Stimulated activated naive CD8-positive, alpha-beta T cell treated with anti-CD3 and anti-CD28 coated beads, Interleukin-15, amount 100 ng/mL, for 72 hours (primary cell): Measurements from ENCODE around the gene TM7SF3.
A peak's percentile ranks its signal among the peaks of the same experiment; 100 is the strongest.

Experiments used
- ATAC-seq: fragments of 150-1000 bp; cut with Tn5 transposase; 2 replicates; pipeline ENCODE4 v1.10.0; 2021; ENCODE audit warnings: mild to moderate bottlenecking, moderate library complexity
- DNase-seq, 2 donors: peaks; one replicate each; pipeline ENCODE4 v3.0.0; 2021 to 2022
- H3K27ac Mint-ChIP-seq, 2 donors: one replicate each; pipeline ENCODE4 v1.8.0; 2022; ENCODE audit warnings: mild to moderate bottlenecking in 2 of 2, mixed read lengths in 2 of 2, moderate library complexity in 2 of 2
- H3K27me3 Mint-ChIP-seq: one replicate; pipeline ENCODE4 v1.8.0; 2022; ENCODE audit warnings: mixed read lengths
- H3K4me1 Mint-ChIP-seq: one replicate; pipeline ENCODE4 v1.8.0; 2022; ENCODE audit warnings: mild to moderate bottlenecking, mixed read lengths
- H3K4me3 Mint-ChIP-seq, 2 donors: one replicate each; pipeline ENCODE4 v1.8.0; 2022; ENCODE audit warnings: mild to moderate bottlenecking in 2 of 2, mixed read lengths in 2 of 2, moderate library complexity in 1 of 2
- H3K9me3 Mint-ChIP-seq, 2 donors: one replicate each; pipeline ENCODE4 v1.8.0; 2022; ENCODE audit warnings: mixed read lengths in 2 of 2

The TM7SF3 gene

DNA sequence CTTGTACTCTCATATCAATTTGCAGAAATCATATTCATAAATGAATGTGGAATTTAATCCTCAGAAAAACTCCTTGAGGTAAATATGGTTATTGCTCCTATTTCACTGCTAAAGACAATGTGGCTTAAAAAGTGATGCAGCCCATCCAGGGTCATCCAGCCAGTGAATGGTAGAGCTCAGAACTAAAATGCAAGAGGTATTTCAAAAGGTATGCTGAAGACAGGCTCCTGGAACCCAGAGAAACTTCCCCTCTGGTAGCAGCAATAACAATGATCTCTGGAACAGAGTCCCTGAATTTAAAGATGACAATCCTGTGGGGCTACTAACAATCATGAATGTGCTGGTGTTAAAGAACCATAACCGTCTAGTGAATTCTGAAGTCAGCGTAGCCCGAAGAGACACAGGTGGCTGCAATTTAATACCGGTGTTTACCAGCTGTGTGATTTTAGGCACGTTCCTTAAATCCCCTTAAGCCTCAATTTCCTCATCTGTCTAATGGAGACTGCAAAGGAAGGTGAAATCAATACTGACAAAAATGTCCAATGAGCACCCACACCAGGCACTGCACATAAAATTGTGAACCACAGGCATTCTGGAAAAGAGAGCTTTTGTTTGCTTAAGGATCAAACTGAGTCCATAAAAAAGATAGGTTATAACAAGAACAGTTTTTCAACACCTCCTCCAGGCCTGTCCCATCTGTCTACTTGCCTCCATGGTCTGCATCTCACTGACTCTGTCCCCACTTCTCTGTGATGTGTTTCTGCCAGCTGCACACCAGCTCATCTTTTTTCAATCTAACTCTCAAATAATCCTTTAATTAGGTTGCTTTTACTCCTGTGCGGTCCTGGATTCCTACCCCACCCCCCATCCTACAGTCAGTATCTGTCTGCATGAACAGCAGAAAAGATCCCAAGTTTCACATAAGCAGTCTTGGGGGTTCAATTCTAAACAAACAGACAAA, 10.5 kb downstream of the TM7SF3 start:
- Mint-ChIP-seq H3K27ac (peak overlapping the region in 1 of 2 donors; percentile 7), H3K4me1 (peaks cover 33% of the 10 kb centered on the region), H3K4me3 (no peak overlapping the region), H3K27me3 (no peaks in the 10 kb centered on the region), H3K9me3 (no peaks in the 10 kb centered on the region)
- ATAC-seq = no peak
- no peak for DNase-seq

DNA sequence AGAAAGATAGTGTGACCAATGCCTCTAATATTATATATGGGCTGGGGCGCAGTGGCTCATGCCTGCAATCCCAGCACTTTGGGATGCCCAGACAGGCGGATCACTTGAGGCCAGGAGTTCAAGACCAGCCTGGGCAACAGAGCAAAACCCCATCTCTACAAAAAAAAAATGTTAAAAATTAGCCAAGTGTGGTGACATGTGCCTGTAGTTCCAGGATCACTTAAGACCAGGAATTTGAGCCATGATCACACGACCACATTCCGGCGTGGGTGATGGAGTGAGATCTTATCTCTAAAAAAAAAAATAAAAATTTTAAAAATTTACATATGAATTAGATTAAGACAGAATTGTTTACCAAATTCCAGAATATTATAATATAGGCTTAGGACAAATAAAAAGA, 12.0 kb downstream of the TM7SF3 start:
- H3K27ac Mint-ChIP-seq = no peak overlapping the region
- DNase-seq (no peak), ATAC-seq (no peak)
- H3K27me3 Mint-ChIP-seq = no peaks in the 10 kb centered on the region
- peaks cover 22% of the 10 kb centered on the region for H3K4me1 Mint-ChIP-seq
- H3K9me3 Mint-ChIP-seq = no peaks in the 10 kb centered on the region
- H3K4me3 Mint-ChIP-seq = no peak overlapping the region

DNA sequence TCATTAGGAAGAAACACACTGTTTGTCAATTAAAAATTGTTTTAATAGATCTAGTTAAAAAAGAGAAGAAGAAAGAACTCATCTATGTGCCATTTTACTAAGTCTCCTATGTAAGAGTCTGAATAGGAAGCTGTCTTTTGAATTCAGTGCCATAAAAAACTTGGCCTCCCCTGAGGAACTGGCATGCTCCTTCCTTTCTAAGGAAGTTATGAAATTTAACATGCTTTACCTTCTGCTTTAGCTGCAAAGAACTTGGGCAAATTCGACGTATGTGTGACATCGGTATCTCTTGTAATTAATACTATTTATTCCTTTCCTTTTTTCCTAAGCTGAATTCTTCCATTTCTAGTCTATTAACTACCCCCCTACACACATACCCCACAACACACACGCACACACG, 12.5 kb downstream of the TM7SF3 start:
- Mint-ChIP-seq H3K4me1 (peaks cover 22% of the 10 kb centered on the region), H3K27ac (no peak overlapping the region), H3K27me3 (no peaks in the 10 kb centered on the region), H3K4me3 (no peak overlapping the region), H3K9me3 (no peaks in the 10 kb centered on the region)
- DNase-seq (no peak), ATAC-seq (no peak)

DNA sequence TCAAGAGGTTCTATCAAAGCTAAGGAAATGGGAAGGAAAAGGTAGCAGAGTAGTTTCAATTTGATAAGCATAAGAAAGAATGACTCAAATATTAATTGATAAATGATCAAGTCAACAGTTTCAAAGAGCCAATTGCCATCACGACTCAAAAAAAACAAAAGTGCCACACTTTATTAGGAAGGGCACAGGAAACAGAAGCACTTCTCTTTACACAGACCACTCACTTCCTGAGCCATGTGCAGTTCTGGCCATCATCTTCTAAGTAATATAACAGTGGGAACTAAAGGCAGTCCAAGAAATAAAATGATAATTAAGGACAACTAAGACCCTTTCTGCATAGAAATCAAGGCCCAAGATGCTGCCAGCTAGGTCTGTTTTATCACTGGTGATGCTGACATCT, 13.2 kb downstream of the TM7SF3 start:
- ATAC-seq = no peak
- peaks cover 22% of the 10 kb centered on the region for H3K4me1 Mint-ChIP-seq
- H3K27ac Mint-ChIP-seq = no peak overlapping the region
- no peaks in the 10 kb centered on the region for H3K27me3 Mint-ChIP-seq
- no peak overlapping the region for H3K4me3 Mint-ChIP-seq
- H3K9me3 Mint-ChIP-seq = no peaks in the 10 kb centered on the region
- no peak for DNase-seq

DNA sequence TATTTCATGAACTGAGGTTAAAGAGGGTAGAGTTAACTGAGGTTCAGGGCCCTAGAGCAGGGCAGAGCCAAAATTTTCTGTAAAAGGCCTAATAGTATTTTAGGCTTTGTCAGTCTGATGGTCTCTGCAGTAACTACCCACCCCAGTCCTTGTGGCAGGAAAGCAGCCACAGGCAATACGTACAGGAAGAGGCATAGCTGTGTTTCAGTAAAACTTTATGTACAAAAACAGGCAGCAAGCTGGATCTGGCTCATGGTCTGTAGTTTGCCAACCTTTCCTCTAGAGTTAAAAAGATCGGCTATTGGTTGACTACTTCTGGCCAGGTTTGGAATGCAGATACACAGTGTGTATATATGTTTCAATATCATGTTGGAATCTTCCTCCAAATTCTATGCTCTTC, 17.2 kb downstream of the TM7SF3 start:
- no peak for ATAC-seq
- Mint-ChIP-seq H3K27me3 (no peaks in the 10 kb centered on the region), H3K4me3 (no peak overlapping the region), H3K9me3 (no peaks in the 10 kb centered on the region), H3K27ac (no peak overlapping the region), H3K4me1 (peaks cover 11% of the 10 kb centered on the region)
- DNase-seq = no peak

DNA sequence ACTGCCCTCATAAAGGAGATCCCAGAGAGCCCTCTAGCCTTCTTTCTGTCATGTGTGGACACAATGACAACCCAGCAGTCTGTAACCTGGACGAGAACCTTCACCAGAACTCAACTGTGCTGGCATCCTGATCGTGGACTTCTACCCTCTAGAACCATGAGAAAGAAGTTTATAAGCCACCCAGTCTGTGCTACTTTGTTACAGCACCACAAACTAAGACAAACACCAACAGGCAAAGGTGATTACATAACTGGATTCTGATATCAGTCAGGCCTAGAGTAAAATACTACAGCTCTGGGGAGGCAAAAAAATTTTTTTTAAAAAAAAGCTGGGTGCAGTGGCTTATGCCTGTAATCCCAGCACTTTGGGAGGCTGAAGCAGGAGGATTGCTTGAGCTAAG, 18.5 kb downstream of the TM7SF3 start:
- Mint-ChIP-seq H3K27ac (no peak overlapping the region), H3K27me3 (no peaks in the 10 kb centered on the region), H3K4me1 (peaks cover 2% of the 10 kb centered on the region), H3K4me3 (no peak overlapping the region), H3K9me3 (no peaks in the 10 kb centered on the region)
- ATAC-seq (no peak), DNase-seq (no peak)

DNA sequence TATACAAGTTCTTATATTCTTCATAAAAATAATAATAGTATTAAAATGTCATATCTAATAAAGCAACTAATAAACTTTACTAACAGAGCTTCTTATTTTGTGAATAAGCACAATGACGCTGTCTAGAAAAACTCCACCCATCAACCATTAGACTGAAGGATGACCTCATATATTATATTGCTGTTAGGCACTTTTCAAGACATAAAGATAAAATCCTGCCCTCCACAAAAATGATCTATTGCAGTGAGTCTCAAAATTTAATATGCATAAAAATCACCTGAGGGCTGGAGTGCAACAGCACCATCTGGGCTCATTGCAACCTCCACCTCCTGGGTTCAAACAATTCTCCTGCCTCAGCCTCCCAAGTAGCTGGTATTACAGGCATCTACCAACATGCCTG, 20.1 kb downstream of the TM7SF3 start:
- ATAC-seq (no peak), DNase-seq (no peak)
- Mint-ChIP-seq H3K27ac (no peak overlapping the region), H3K4me1 (no peaks in the 10 kb centered on the region), H3K27me3 (no peaks in the 10 kb centered on the region), H3K9me3 (no peaks in the 10 kb centered on the region), H3K4me3 (no peak overlapping the region)

DNA sequence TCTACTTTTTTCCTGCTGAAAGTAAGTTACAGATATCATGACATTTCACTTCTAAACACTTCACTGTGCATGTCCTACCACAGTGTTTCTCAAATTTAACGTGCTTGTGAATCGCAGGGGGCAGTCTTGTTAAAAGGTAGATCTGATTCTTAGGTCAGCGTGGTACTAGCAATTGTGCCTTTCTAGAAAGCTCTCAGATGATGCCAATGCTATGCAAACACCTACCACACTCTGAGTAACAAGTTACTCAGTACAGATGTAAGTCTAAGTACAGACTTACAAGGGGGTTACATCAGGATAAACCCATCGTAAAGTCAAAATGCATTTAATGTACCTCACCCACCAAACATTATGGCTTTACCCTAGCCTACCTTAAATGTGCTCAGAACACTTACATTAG, 22.4 kb downstream of the TM7SF3 start:
- no peaks in the 10 kb centered on the region for H3K27me3 Mint-ChIP-seq
- no peaks in the 10 kb centered on the region for H3K4me1 Mint-ChIP-seq
- H3K27ac Mint-ChIP-seq = no peak overlapping the region
- no peak overlapping the region for H3K4me3 Mint-ChIP-seq
- ATAC-seq (no peak), DNase-seq (no peak)
- H3K9me3 Mint-ChIP-seq = no peaks in the 10 kb centered on the region

DNA sequence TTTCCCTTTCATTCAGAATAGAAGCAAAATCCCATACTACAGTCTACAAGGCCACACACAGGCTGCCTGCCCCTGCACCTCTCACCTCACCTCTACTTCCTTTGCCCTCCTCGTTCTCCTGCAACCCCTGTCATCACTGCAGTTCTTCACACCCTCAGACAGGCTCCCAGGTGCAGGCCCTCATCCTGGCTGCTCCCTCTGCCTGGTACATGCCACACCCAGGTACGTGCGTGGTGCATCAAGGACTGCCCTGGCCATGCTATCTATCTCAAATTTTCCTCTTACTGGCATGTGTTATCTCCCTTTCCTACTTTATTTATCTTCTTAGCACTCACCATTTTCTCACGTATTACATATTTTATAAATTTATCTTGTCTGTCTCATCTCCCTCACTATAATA, 24.3 kb downstream of the TM7SF3 start:
- Mint-ChIP-seq H3K27me3 (no peaks in the 10 kb centered on the region), H3K4me1 (no peaks in the 10 kb centered on the region), H3K4me3 (no peak overlapping the region), H3K27ac (no peak overlapping the region), H3K9me3 (no peaks in the 10 kb centered on the region)
- ATAC-seq (no peak), DNase-seq (no peak)

DNA sequence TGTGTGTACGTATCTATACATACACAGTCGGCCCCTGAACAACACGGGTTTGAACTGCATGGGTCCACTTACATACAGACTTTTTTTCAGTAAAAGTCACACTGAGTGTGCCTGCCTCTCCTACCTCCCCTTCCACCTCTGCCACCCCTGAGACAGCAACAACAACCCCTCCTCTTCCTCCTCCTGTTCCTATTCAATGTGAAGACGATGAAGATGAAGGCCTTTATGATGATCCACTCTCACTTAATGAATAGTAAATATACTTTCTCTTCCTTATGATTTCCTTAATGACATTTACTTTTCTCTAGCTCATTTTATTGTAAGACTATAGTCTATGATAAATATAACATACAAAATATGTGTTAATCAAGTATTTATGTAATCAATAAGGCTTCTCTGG, 25.5 kb downstream of the TM7SF3 start:
- Mint-ChIP-seq H3K4me1 (no peaks in the 10 kb centered on the region), H3K4me3 (no peak overlapping the region), H3K27ac (no peak overlapping the region), H3K27me3 (no peaks in the 10 kb centered on the region), H3K9me3 (no peaks in the 10 kb centered on the region)
- DNase-seq (no peak), ATAC-seq (no peak)

DNA sequence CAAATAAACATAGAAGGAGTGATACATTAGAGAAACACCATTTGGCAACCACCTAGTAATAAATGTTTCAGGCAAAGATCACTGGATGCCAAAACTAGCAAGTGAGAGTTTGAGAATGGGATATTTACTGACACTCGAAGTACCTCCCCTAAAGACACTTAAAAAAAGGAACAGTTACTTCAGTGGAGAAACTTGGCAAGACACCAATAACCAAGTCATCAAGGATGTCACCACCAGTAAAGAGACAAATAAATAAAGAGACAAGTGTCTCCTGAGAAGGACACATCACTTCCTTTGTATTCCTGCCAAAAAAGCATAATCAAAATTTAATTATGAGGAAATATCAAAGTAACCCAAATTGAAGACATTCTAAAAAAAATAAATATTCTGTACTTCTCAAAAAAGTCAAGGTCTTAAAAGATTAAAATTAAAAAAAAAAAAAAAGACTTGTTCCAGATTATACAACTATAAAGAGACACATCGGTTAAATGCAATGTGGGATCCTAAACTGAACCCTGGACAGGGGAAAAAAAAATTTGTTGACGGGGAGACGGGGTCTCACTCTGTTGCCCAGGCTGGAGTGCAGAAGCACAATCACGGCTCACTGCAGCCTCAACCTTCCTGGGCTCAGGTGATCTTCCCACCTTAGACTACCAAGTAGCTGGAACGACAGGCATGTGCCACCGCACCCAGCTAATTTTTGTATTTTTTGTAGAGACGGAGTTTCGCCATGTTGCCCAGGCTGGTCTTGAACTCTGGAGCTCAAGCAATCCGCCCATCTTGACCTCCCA, 26.4 kb downstream of the TM7SF3 start:
- no peak for DNase-seq
- no peak overlapping the region for H3K27ac Mint-ChIP-seq

DNA sequence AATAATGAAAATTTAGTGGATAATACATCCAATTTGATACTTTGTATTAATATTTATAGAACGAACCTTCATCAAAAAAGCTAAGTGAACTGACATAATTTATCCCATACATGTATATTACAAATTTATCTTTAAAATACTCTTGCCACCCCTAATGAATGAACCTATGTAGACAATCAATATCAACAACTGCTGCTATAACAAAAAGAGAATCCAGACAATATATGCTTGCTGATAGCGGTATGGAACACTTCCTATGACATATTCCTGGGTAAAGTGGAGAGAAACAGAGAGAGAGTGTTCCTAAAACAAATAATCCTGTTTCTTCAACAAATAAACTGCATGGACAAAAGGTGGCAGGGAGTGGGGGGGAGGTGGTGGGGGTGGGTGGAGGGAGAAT, 31.3 kb downstream of the TM7SF3 start:
- Mint-ChIP-seq H3K4me3 (no peak overlapping the region), H3K4me1 (no peaks in the 10 kb centered on the region), H3K9me3 (no peaks in the 10 kb centered on the region), H3K27ac (no peak overlapping the region), H3K27me3 (no peaks in the 10 kb centered on the region)
- ATAC-seq = no peak
- no peak for DNase-seq

More for the DNA sequence above, 26.4 kb downstream of the TM7SF3 start:
- no peaks in the 10 kb centered on the region for H3K4me1 Mint-ChIP-seq
- H3K4me3 Mint-ChIP-seq = no peak overlapping the region
- H3K9me3 Mint-ChIP-seq = no peaks in the 10 kb centered on the region
- no peak for ATAC-seq
- H3K27me3 Mint-ChIP-seq = no peaks in the 10 kb centered on the region

DNA sequence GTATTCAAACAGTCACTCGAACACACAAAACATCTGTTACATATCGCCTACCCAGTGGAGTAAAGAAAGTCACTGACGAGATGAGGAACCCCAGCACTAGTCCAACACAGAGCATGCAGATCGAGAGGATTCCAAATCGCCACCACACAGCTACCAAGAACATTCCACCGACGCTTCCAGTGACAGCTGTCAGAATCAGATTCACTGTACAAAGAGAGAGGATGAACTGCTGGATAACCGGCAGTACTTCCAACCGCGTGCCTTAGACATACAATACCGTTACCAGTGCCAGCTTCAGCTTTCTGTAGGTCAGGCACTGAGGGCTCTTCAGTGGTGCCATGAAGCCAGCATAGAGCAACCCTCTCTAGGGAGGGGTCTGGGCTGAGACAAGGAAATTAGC, 34.5 kb downstream of the TM7SF3 start:
- ATAC-seq (no peak), DNase-seq (no peak)
- Mint-ChIP-seq H3K27me3 (no peaks in the 10 kb centered on the region), H3K4me1 (no peaks in the 10 kb centered on the region), H3K4me3 (no peak overlapping the region), H3K27ac (no peak overlapping the region), H3K9me3 (no peaks in the 10 kb centered on the region)

DNA sequence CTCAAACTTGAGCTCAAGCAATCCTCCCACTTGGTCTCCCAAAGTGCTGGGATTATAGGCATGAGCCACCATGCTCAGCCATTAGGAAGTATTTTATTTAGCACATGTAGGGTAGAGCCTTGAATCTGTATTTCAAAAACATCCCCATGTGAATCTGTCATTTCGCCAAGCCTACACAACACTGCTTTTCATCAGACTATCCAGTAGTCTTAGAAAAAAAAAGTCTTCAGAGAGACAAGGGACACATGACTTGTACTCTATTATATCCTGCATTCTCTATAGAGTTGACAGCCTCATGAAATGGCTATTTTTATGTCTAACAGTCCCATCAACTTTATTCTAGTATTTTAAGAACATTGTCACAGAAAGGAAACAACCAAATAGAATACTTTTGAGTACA, 35.4 kb downstream of the TM7SF3 start:
- H3K9me3 Mint-ChIP-seq = no peaks in the 10 kb centered on the region
- DNase-seq (no peak), ATAC-seq (no peak)
- no peaks in the 10 kb centered on the region for H3K4me1 Mint-ChIP-seq
- no peak overlapping the region for H3K4me3 Mint-ChIP-seq
- H3K27ac Mint-ChIP-seq = no peak overlapping the region
- no peaks in the 10 kb centered on the region for H3K27me3 Mint-ChIP-seq

DNA sequence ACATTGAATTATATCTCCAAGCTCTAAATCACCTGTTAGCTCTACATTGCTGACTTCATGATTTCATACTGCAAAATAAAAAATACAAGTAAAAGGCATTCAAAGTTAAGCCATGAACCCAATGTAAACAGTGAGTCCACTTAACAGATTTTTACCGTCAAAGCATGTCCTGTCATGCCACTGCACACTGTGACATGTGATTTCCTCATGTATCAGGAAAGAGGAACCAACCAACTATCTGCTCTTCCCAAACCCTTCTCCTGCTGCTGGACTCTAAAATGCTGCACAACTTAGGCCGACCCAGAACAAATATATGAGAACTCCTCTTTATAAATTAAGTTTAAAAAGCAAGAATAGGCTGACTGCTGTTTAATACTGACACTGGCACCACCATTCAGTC, 37.5 kb downstream of the TM7SF3 start:
- Mint-ChIP-seq H3K27ac (no peak overlapping the region), H3K9me3 (no peaks in the 10 kb centered on the region), H3K4me3 (no peak overlapping the region), H3K27me3 (no peaks in the 10 kb centered on the region), H3K4me1 (peaks cover 9% of the 10 kb centered on the region)
- no peak for ATAC-seq
- no peak for DNase-seq

DNA sequence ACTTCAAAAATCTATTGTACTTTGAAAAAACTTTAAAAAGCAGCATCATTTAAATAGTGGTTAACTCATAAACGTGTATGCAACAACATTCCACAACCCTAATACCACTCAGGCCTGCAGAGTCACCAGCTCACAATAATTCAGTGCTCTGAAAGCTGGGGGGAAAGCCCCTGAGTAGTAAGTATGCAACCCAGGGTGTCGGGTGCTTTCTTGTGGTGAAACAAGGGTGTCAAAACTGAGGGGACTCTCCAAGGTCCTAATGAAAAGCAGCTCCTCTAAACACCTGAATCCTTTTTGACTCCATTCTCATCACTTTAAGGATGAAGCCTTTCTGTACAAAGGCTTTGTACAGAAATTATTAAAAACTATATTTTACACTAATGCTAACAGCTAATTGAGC, 42.2 kb downstream of the TM7SF3 start:
- Mint-ChIP-seq H3K27me3 (no peaks in the 10 kb centered on the region), H3K27ac (no peak overlapping the region), H3K9me3 (no peaks in the 10 kb centered on the region), H3K4me3 (peak overlapping the region in 1 of 2 donors; percentile 57), H3K4me1 (peaks cover 11% of the 10 kb centered on the region)
- ATAC-seq = peak; percentile 100
- peak; percentile 65 to 80 for DNase-seq
